Measurements from ENCODE around the gene CADPS. TPM values are rescaled to one million over a fixed set of nuclear protein-coding genes. Genes with fewer than 3 reads are reported as not detected.

The CADPS gene
- total RNA-seq, 1 experiment from 2014 or later: not detected

DNA sequence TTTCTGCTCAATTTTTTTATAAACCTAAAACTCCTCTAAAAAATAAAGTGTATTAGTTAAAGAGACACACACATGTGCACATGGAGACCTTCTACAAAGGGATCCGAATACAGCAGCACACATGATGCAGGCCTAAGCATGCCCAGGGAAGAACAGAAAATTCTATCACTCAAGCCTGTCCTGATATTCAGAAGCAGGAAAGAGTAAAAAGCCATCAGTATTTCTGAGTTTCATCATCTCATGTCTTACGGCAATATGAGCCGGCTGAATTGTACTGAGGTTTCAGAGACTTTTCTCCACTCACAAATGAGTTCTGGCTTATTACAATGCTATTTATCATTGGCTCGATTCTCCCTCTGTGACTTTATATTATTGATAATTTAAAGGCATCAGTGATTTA is 97.5 kb downstream of the CADPS start:
- no peak overlapping the region for H3K27ac ChIP-seq (ENCODE audit: low read length)
- no peaks in the 10 kb centered on the region for H3K27me3 ChIP-seq (ENCODE audit: low read length)
- H3K9me2 ChIP-seq (replicated peaks; ENCODE audit: low read length): no peaks in the 10 kb centered on the region
- H3F3A ChIP-seq (ENCODE audit: low read length, unreplicated experiment): no peaks in the 10 kb centered on the region
- no peak overlapping the region for H3K4me2 ChIP-seq (ENCODE audit: low read length)
- H3K9ac ChIP-seq (ENCODE audit: low read length): no peak overlapping the region
- ATAC-seq: no peak
- H3K9me3 ChIP-seq (ENCODE audit: low read length): 0 out of 2 replicates have a peak, but pooled peaks cover 5% of the 10 kb centered on the region
- BruUV-seq (replicated peaks): no TSS peak
- no peak overlapping the region for H3K4me3 ChIP-seq (ENCODE audit: low read length)
- POLR2A ChIA-PET (ENCODE audit: unreplicated experiment): no interaction called here
- H3K36me3 ChIP-seq (ENCODE audit: low read depth, low read length): no peaks in the 10 kb centered on the region
- no peaks in the 10 kb centered on the region for H3K4me1 ChIP-seq (ENCODE audit: insufficient read depth, low read length)
- no peak overlapping the region for H2AFZ ChIP-seq (ENCODE audit: low read length)
- H4K20me1 ChIP-seq (ENCODE audit: low read length): no peaks in the 10 kb centered on the region
- intact Hi-C loops (cut with micrococcal nuclease): no loop called here
- CTCF ChIA-PET: no interaction called here
- DNase-seq: no peak
- H3K79me2 ChIP-seq (ENCODE audit: low read length): no peaks in the 10 kb centered on the region
- TF ChIP-seq EZH2 (IDR thresholded peaks at IDR 0.05; ENCODE audit: low read length, unreplicated experiment) (no peak), EZH2phosphoT487 (IDR thresholded peaks at IDR 0.05; ENCODE audit: borderline replicate concordance, low read length) (no peak)
- TF ChIP-seq, protein P1, sequence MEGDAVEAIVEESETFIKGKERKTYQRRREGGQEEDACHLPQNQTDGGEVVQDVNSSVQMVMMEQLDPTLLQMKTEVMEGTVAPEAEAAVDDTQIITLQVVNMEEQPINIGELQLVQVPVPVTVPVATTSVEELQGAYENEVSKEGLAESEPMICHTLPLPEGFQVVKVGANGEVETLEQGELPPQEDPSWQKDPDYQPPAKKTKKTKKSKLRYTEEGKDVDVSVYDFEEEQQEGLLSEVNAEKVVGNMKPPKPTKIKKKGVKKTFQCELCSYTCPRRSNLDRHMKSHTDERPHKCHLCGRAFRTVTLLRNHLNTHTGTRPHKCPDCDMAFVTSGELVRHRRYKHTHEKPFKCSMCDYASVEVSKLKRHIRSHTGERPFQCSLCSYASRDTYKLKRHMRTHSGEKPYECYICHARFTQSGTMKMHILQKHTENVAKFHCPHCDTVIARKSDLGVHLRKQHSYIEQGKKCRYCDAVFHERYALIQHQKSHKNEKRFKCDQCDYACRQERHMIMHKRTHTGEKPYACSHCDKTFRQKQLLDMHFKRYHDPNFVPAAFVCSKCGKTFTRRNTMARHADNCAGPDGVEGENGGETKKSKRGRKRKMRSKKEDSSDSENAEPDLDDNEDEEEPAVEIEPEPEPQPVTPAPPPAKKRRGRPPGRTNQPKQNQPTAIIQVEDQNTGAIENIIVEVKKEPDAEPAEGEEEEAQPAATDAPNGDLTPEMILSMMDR (conservative IDR thresholded peaks at IDR 0.05; ENCODE audit: low read depth, low read length): no peak

DNA sequence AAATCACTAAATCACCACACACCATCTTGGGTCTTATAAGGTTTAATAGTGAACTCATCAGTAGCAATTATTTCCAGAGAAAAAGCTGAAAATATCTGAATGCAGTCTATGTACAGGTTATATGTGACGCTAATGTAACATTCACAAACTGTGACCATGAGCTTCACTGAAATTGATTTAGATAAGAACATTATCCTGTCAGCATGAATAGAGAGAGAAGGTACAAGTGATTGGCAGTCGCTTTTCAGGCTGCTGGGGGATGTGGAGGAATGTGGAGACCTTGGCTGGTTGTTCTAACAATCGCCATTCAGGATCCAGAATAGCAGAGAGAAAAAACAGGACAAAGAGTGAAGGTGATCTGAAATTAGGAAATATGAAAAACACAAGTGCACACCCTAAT is 98.1 kb downstream of the CADPS start:
- no peak for ATAC-seq
- Histone ChIP-seq H3K4me2 (ENCODE audit: low read length) (no peak overlapping the region), H3K27ac (ENCODE audit: low read length) (no peak overlapping the region), H3K27me3 (ENCODE audit: low read length) (no peaks in the 10 kb centered on the region), H3K9ac (ENCODE audit: low read length) (no peak overlapping the region), H3F3A (ENCODE audit: low read length, unreplicated experiment) (no peaks in the 10 kb centered on the region), H3K79me2 (ENCODE audit: low read length) (no peaks in the 10 kb centered on the region), H2AFZ (ENCODE audit: low read length) (no peak overlapping the region), H3K9me3 (ENCODE audit: low read length) (0 out of 2 replicates have a peak, but pooled peaks cover 3% of the 10 kb centered on the region), H3K9me2 (replicated peaks; ENCODE audit: low read length) (no peaks in the 10 kb centered on the region), H3K4me1 (ENCODE audit: insufficient read depth, low read length) (no peaks in the 10 kb centered on the region), H3K36me3 (ENCODE audit: low read depth, low read length) (no peaks in the 10 kb centered on the region), H3K4me3 (ENCODE audit: low read length) (no peak overlapping the region), H4K20me1 (ENCODE audit: low read length) (no peaks in the 10 kb centered on the region)
- POLR2A ChIA-PET (ENCODE audit: unreplicated experiment): no interaction called here
- CTCF ChIA-PET: no interaction called here
- no TSS peak for BruUV-seq (replicated peaks)
- intact Hi-C loops (cut with micrococcal nuclease): no loop called here
- DNase-seq: no peak
- TF ChIP-seq EZH2phosphoT487 (IDR thresholded peaks at IDR 0.05; ENCODE audit: borderline replicate concordance, low read length) (no peak), EZH2 (IDR thresholded peaks at IDR 0.05; ENCODE audit: low read length, unreplicated experiment) (no peak)
- TF ChIP-seq, protein P1 (conservative IDR thresholded peaks at IDR 0.05; ENCODE audit: low read depth, low read length): no peak

DNA sequence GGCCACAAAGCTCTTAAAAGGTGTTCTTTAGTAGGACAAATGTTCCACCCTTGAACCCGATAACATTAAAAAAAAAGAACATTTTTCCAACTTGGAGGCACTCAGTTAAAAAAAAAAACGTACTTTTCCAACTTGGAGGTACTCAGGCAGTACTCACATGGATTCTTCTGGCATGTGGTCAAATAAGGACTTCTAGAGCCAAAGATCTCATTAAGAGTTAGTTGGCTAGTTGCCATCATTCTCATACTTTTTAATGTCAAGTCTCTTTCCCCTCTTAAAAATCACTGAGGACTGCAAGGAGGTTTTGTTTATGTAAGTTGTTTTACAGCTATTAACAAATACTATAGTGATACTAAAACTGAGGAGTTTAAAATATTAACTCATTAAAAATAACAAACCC is 101.0 kb downstream of the CADPS start:
- Histone ChIP-seq H3F3A (ENCODE audit: low read length, unreplicated experiment) (no peaks in the 10 kb centered on the region), H3K79me2 (ENCODE audit: low read length) (no peaks in the 10 kb centered on the region), H3K4me3 (ENCODE audit: low read length) (no peak overlapping the region), H3K9ac (ENCODE audit: low read length) (no peak overlapping the region), H3K4me1 (ENCODE audit: insufficient read depth, low read length) (no peaks in the 10 kb centered on the region), H2AFZ (ENCODE audit: low read length) (no peak overlapping the region), H4K20me1 (ENCODE audit: low read length) (no peaks in the 10 kb centered on the region), H3K9me3 (ENCODE audit: low read length) (0 out of 2 replicates have a peak, but pooled peaks cover 4% of the 10 kb centered on the region), H3K4me2 (ENCODE audit: low read length) (no peak overlapping the region), H3K36me3 (ENCODE audit: low read depth, low read length) (no peaks in the 10 kb centered on the region), H3K27ac (ENCODE audit: low read length) (no peak overlapping the region), H3K27me3 (ENCODE audit: low read length) (no peaks in the 10 kb centered on the region), H3K9me2 (replicated peaks; ENCODE audit: low read length) (no peaks in the 10 kb centered on the region)
- POLR2A ChIA-PET (ENCODE audit: unreplicated experiment): no interaction called here
- CTCF ChIA-PET: no interaction called here
- no TSS peak for BruUV-seq (replicated peaks)
- TF ChIP-seq EZH2phosphoT487 (IDR thresholded peaks at IDR 0.05; ENCODE audit: borderline replicate concordance, low read length): no peak
- no peak for TF ChIP-seq EZH2 (IDR thresholded peaks at IDR 0.05; ENCODE audit: low read length, unreplicated experiment)
- TF ChIP-seq, protein P1 (conservative IDR thresholded peaks at IDR 0.05; ENCODE audit: low read depth, low read length): no peak
- no peak for DNase-seq
- intact Hi-C loops (cut with micrococcal nuclease): no loop called here
- ATAC-seq: no peak
